K562 (cell line): ENCODE data around the gene NEURL1. TPM values are rescaled to one million over a fixed set of nuclear protein-coding genes. Genes with fewer than 3 reads are reported as not detected.

Source experiments
- ATAC-seq: fragments of 200-7000 bp; cut with Tn5 transposase; 3 replicates; pipeline ENCODE4 v1.9.1; 2020; ENCODE audit warnings: moderate library complexity
- BruUV-seq: library from RNA; stranded (reverse); fragments of 400-500 nt; replicated peaks from 2 replicates; lab custom pipeline; 2021; lab: Mats Ljungman, UMichigan
- CTCF ChIA-PET: fragments of 300-600 bp; formaldehyde crosslinking; extraction: SDS; loops from one replicate; lab custom pipeline; 2021; ENCODE audit warnings: low intra/inter-chr PET ratio; lab: Yijun Ruan, JAX
- POLR2A ChIA-PET: fragments of 300-600, 350-650 bp; sonication (Branson Sonifier 250); formaldehyde crosslinking; extraction: SDS; loops from one replicate; lab custom pipeline; 2021; ENCODE audit warnings: antibody characterized with exemption, inconsistent platforms; lab: Yijun Ruan, JAX
- DNase-seq, 4 experiments: peaks; one replicate each; pipeline versions ENCODE4 v3.0.0 to v3.0.0-alpha.2; 2011 to 2018; ENCODE audit warnings: low spot score in 3 of 4, mixed read lengths in 3 of 4; ENCODE audit errors: extremely low read depth in 1 of 4
- FAIRE-seq: peaks from 2 replicates; lab custom pipeline; 2011; peaks lifted over from hg19 to GRCh38; lab: Jason Lieb, UNC
- H2AFZ ChIP-seq: 2 replicates; pipeline ENCODE4 v1.6.0; 2011; ENCODE audit warnings: low read depth, low read length, control low read depth, inconsistent platforms
- H3K27ac ChIP-seq: fragments of 200-600 bp; 3 replicates; pipeline ENCODE4 v1.8.0; 2011; ENCODE audit warnings: low read depth, mild to moderate bottlenecking, control low read depth, inconsistent platforms, low read length, moderate library complexity, mixed read lengths; ENCODE audit errors: extremely low read depth
- H3K27me3 ChIP-seq, 2 experiments: fragments of 300-600 bp in 1 of 2; 2 replicates in 1 of 2; 3 replicates in 1 of 2; pipeline versions ENCODE4 v1.6.0 to v1.8.0; 2011; ENCODE audit warnings: inconsistent platforms in 2 of 2, low read length in 2 of 2, mild to moderate bottlenecking in 1 of 2, mixed read lengths in 1 of 2, moderate library complexity in 1 of 2; ENCODE audit not compliant: control insufficient read depth in 2 of 2, insufficient read depth in 2 of 2
- H3K36me3 ChIP-seq: fragments of 300-600 bp; 3 replicates; pipeline ENCODE4 v1.8.0; 2011; ENCODE audit warnings: mild to moderate bottlenecking, low read length, inconsistent platforms; ENCODE audit not compliant: control insufficient read depth, insufficient read depth
- H3K4me1 ChIP-seq, 2 experiments: fragments of 200-600 bp in 1 of 2; replicated peaks in 1 of 2; 2 replicates in 1 of 2; 3 replicates in 1 of 2; pipeline versions ENCODE4 v1.5.1 to v1.8.0; 2011; ENCODE audit warnings: inconsistent platforms in 2 of 2, low read length in 2 of 2, mild to moderate bottlenecking in 1 of 2, mixed read lengths in 1 of 2, moderate library complexity in 1 of 2; ENCODE audit not compliant: control insufficient read depth in 2 of 2, insufficient read depth in 2 of 2
- H3K4me2 ChIP-seq: 2 replicates; pipeline ENCODE4 v1.6.1; 2011; ENCODE audit warnings: low read length, control low read depth, inconsistent platforms, mixed read lengths; ENCODE audit not compliant: insufficient read depth
- H3K4me3 ChIP-seq: fragments of 200-600 bp; sonication (generic), shearing (Covaris generic); 2 replicates; pipeline ENCODE4 v1.5.1; 2016; ENCODE audit warnings: control low read depth, inconsistent platforms
- H3K79me2 ChIP-seq: fragments of 200-600 bp; 3 replicates; pipeline ENCODE4 v1.8.0; 2011; ENCODE audit warnings: low read length, inconsistent platforms; ENCODE audit not compliant: control insufficient read depth, insufficient read depth
- H3K9ac ChIP-seq, 2 experiments: 2 replicates each; pipeline versions ENCODE4 v1.6.0 to v1.6.1; 2011; ENCODE audit warnings: low read depth in 2 of 2, low read length in 2 of 2, control low read depth in 1 of 2, inconsistent platforms in 1 of 2, mild to moderate bottlenecking in 1 of 2, mixed read lengths in 1 of 2; ENCODE audit not compliant: insufficient read depth in 1 of 2
- H3K9me1 ChIP-seq: one replicate; pipeline ENCODE4 v1.6.0; 2011; ENCODE audit warnings: inconsistent platforms, mild to moderate bottlenecking, low read length, moderate library complexity; ENCODE audit not compliant: control insufficient read depth, insufficient read depth
- H3K9me3 ChIP-seq: replicated peaks from 2 replicates; pipeline ENCODE4 v1.5.1; 2011; ENCODE audit warnings: low read depth, low read length, inconsistent platforms; ENCODE audit not compliant: control insufficient read depth, insufficient read depth
- H4K20me1 ChIP-seq: replicated peaks from 2 replicates; pipeline ENCODE4 v1.6.1; 2011; ENCODE audit warnings: low read length, inconsistent platforms, mixed read lengths; ENCODE audit not compliant: control insufficient read depth, insufficient read depth
- ELF4 ChIP-seq: fragments of 450-650 bp; formaldehyde crosslinking; IDR thresholded peaks from 2 replicates; pipeline ENCODE4 v1.4.0; 2022; ENCODE audit warnings: missing genetic modification characterization
- EP300 ChIP-seq: IDR thresholded peaks from 2 replicates; pipeline ENCODE4 v1.6.1; 2012; ENCODE audit warnings: low read length, improper control_type of control experiment
- EP400 ChIP-seq: fragments of 450-650 bp; IDR thresholded peaks from 2 replicates; pipeline ENCODE4 v1.6.1; 2017; ENCODE audit warnings: antibody characterized with exemption, mild to moderate bottlenecking, moderate library complexity
- HCFC1 ChIP-seq: IDR thresholded peaks from 2 replicates; pipeline ENCODE4 v1.6.1; 2012; ENCODE audit warnings: low read depth, low read length, improper control_type of control experiment
- KAT7 ChIP-seq: sonication (generic); formaldehyde crosslinking; IDR thresholded peaks from 2 replicates; pipeline ENCODE4 v1.8.0; 2022; ENCODE audit warnings: missing genetic modification reagents, mild to moderate bottlenecking, borderline replicate concordance
- KAT8 ChIP-seq: fragments of 450-650 bp; IDR thresholded peaks from 2 replicates; pipeline ENCODE4 v1.6.1; 2016; ENCODE audit warnings: low read depth, mild to moderate bottlenecking
- LARP7 ChIP-seq: fragments of 450-650 bp; IDR thresholded peaks from 2 replicates; pipeline ENCODE4 v1.6.1; 2016
- MTA2 ChIP-seq: fragments of 450-650 bp; IDR thresholded peaks from 2 replicates; pipeline ENCODE4 v1.6.1; 2016; ENCODE audit warnings: low read depth
- RNF2 ChIP-seq: sonication (generic); IDR thresholded peaks from 2 replicates; pipeline ENCODE4 v1.6.1; 2016
- ZNF263 ChIP-seq: sonication (generic); formaldehyde crosslinking; IDR thresholded peaks from 2 replicates; pipeline ENCODE4 v1.8.0; 2022; ENCODE audit warnings: mild to moderate bottlenecking, missing genetic modification reagents, borderline replicate concordance
- ZNF41 ChIP-seq: fragments of 250-450 bp; sonication (Bioruptor Pico); conservative IDR thresholded peaks from 2 replicates; pipeline ENCODE4 v1.4.0; 2020; ENCODE audit warnings: mild to moderate bottlenecking
- WGBS: fragments of 100-300 bp; shearing (Covaris generic); methylation state at CpG from one replicate; pipeline ENCODE4 v1.1.6; 2016; ENCODE audit warnings: low coverage, mixed read lengths; ENCODE audit not compliant: insufficient coverage; ENCODE audit errors: missing lambda C conversion rate; 5-methylcytosine and 5-hydroxymethylcytosine counted together
- in situ Hi-C: fragments of 300-500 bp; cut with MboI; formaldehyde crosslinking; loops from 4 replicates; pipeline ENCODE4 v1.15.0; 2018; ENCODE audit warnings: inconsistent platforms, mixed read lengths
- intact Hi-C: fragments of 100-400 bp; cut with micrococcal nuclease; formaldehyde crosslinking; loops from 2 replicates; pipeline ENCODE4 v1.14.2; 2022
- polyA plus RNA-seq, 8 experiments: library from polyadenylated mRNA; depleted of rRNA in 4 of 8; stranded (reverse) in 5 of 8; unstranded in 3 of 8; fragments of >200 nt; fragmentation: Nextera tagmentation in 2 of 8; fragmentation: Illumina TruSeq in 1 of 8; extraction: Ambion mirVana in 2 of 8; extraction: Trizol in 1 of 8; gene quantifications; 2 replicates each; pipeline versions ENCODE4 v1.2.1 to v1.2.3, GENCODE V29; 2011 to 2014; ENCODE audit warnings: inconsistent platforms in 1 of 8, missing spikeins in 1 of 8
- total RNA-seq, 7 experiments: library from RNA; depleted of rRNA in 6 of 7; stranded (reverse); fragments of >200 nt in 6 of 7; fragmentation: Illumina TruSeq in 2 of 7; extraction: Trizol in 2 of 7; gene quantifications; 2 replicates each; pipeline versions ENCODE4 v1.2.1 to v1.2.3, GENCODE V29; 2011 to 2021; ENCODE audit warnings: low replicate concordance in 1 of 7

The NEURL1 gene
- total and polyA plus RNA-seq, 9 of the 15 experiments (the other 6 are each of a cell fraction or from before 2014, with no cell fraction given), result 0.01 to 0.45 (median 0.16) TPM; not detected in 5

DNA sequence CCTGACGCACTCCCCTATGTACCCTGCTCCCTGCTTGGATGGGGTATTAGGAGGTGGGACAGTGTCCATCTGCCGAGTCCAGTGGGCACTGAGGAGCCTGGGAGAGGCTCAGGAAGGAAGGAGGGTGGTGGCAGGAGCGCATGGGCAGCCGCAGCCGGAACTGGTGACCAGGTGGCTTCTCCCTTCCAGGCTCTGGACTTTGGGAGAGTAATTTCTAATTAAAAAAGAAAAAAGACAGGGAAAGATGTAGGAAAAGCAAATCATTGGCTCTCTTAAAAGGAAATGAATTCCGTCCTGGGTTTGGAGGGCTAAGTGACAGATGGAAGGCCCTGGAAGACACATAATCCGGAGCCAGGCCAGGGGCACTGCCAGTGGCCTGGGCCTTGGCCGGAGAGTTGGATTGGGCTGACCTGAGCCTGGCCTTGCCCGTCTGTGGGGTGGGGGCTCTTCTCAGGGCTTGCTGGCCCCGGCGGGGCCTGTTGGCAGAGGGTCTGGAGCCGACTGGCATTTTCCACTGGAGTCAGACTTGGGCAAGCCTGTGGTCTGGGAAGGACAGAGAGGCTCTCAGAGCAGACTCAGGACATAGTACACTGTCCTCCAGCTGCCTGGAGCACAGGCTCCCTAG is 63.0 kb downstream of the NEURL1 start:
- BruUV-seq, result no TSS peak
- in situ Hi-C loops, result no loop called here
- Histone ChIP-seq H3K36me3 (no peaks in the 10 kb centered on the region), H3K27ac (no peak overlapping the region), H3K9ac (no peak overlapping the region), H4K20me1 (peaks cover 4% of the 10 kb centered on the region; the same call in 1 of the 2 replicates), H2AFZ (no peak overlapping the region), H3K4me2 (no peak overlapping the region), H3K9me1 (no peaks in the 10 kb centered on the region), H3K4me3 (no peak overlapping the region), H3K9me3 (no peaks in the 10 kb centered on the region), H3K27me3 (peaks cover 5 to 66% of the 10 kb centered on the region in 2 experiments; a peak in 4 of 5 replicates), H3K4me1 (peaks cover 0 to 13% of the 10 kb centered on the region in 2 experiments; a peak in 3 of 5 replicates), H3K79me2 (no peaks in the 10 kb centered on the region)
- TF ChIP-seq LARP7, result no peak
- TF ChIP-seq ELF4 (CRISPR knock-in tag), result no peak
- TF ChIP-seq KAT8, result no peak
- TF ChIP-seq KAT7 (CRISPR knock-in tag), result no peak
- TF ChIP-seq ZNF263, result no peak
- no peak for TF ChIP-seq EP400
- TF ChIP-seq RNF2, result no peak
- TF ChIP-seq MTA2, result no peak
- no peak for TF ChIP-seq EP300
- no peak for TF ChIP-seq HCFC1
- TF ChIP-seq ZNF41 (CRISPR knock-in tag), result no peak
- ATAC-seq, result no peak
- FAIRE-seq, result no peak
- WGBS, result 48% methylated on average over 8 of the region's 12 CpGs
- intact Hi-C loops, result no loop called here
- ChIA-PET POLR2A (no interaction called here), CTCF (no interaction called here)
- DNase-seq, result no peak
